Choroid plexus epithelial cell (primary cell): Measurements from ENCODE around the gene SP5.
"Not testable (repeated sequence)": the region's sequence is repeated elsewhere in the genome, so short reads cannot be mapped to it uniquely, and the experiment has no call there.

Experiments used
- DNase-seq: peaks from one replicate; pipeline ENCODE4 v3.0.0-alpha.2; 2010; ENCODE audit warnings: low read depth
- H3K4me3 ChIP-seq: 2 replicates; pipeline ENCODE4 v1.5.1; 2011; ENCODE audit warnings: low read depth, mild to moderate bottlenecking, control low read depth, low read length, moderate library complexity
- CTCF ChIP-seq: conservative IDR thresholded peaks from 2 replicates; pipeline ENCODE4 v1.5.1; 2011; ENCODE audit warnings: low read depth, mild to moderate bottlenecking, control low read depth, inconsistent platforms, low read length, moderate library complexity

SP5 gene

GRCh38 chr2:170744248-170745002 is 29.3 kb downstream of the SP5 start:
- no peak for TF ChIP-seq CTCF
- no peak overlapping the region for H3K4me3 ChIP-seq
- no peak for DNase-seq

- H3K4me3 ChIP-seq = no peak overlapping the region
- TF ChIP-seq CTCF = no peak
- no peak for DNase-seq
Observed at GRCh38 chr2:170745305-170745704, 30.2 kb downstream of the SP5 start.

- DNase-seq = peak; percentile 54
- H3K4me3 ChIP-seq = no peak overlapping the region
- TF ChIP-seq CTCF = no peak
Observed at GRCh38 chr2:170747921-170748320, 32.8 kb downstream of the SP5 start.

GRCh38 chr2:170751555-170751954 is 36.4 kb downstream of the SP5 start:
- DNase-seq, H3K4me3 ChIP-seq: not testable (repeated sequence)

- TF ChIP-seq CTCF = no peak
- no peak overlapping the region for H3K4me3 ChIP-seq
- no peak for DNase-seq
Observed at GRCh38 chr2:170761572-170761971, 46.4 kb downstream of the SP5 start.

- no peak for DNase-seq
- TF ChIP-seq CTCF = no peak
- H3K4me3 ChIP-seq = no peak overlapping the region
Observed at GRCh38 chr2:170762760-170763159, 47.6 kb downstream of the SP5 start.

GRCh38 chr2:170763232-170763631 is 48.1 kb downstream of the SP5 start:
- DNase-seq = no peak
- TF ChIP-seq CTCF = no peak
- H3K4me3 ChIP-seq = no peak overlapping the region
